OCI-LY1 (cell line): Measurements from ENCODE around the gene CDC14B.

Experiments
- H2AFZ ChIP-seq: fragments of 200-600 bp; sonication (generic), shearing (Covaris generic); 2 replicates; pipeline ENCODE4 v1.6.0; 2014; ENCODE audit warnings: antibody characterized with exemption, mild to moderate bottlenecking, low read length
- H3F3A ChIP-seq: fragments of 200-600 bp; sonication (generic), shearing (Covaris generic); 2 replicates; pipeline ENCODE4 v1.6.0; 2014; ENCODE audit warnings: mild to moderate bottlenecking, antibody characterized with exemption, low read length, moderate library complexity; ENCODE audit not compliant: insufficient read depth
- H3K27ac ChIP-seq: fragments of 200-600 bp; sonication (generic); 2 replicates; pipeline ENCODE4 v1.5.1; 2014; ENCODE audit warnings: low read length, mixed run types, mild to moderate bottlenecking, low read depth; ENCODE audit not compliant: poor library complexity, severe bottlenecking
- H3K27me3 ChIP-seq: fragments of 200-600 bp; sonication (generic); 2 replicates; pipeline ENCODE4 v1.6.0; 2014; ENCODE audit warnings: antibody characterized with exemption, mild to moderate bottlenecking, low read length, moderate library complexity; ENCODE audit not compliant: insufficient read depth
- H3K36me3 ChIP-seq: fragments of 200-600 bp; sonication (generic); 2 replicates; pipeline ENCODE4 v1.6.1; 2014; ENCODE audit warnings: mild to moderate bottlenecking, antibody characterized with exemption, low read length, moderate library complexity, mixed read lengths; ENCODE audit not compliant: insufficient read depth
- H3K4me1 ChIP-seq: fragments of 200-600 bp; sonication (generic); 2 replicates; pipeline ENCODE4 v1.5.1; 2014; ENCODE audit warnings: mild to moderate bottlenecking, low read length, moderate library complexity; ENCODE audit not compliant: insufficient read depth, severe bottlenecking
- H3K4me2 ChIP-seq: fragments of 200-600 bp; sonication (generic), shearing (Covaris generic); 2 replicates; pipeline ENCODE4 v1.6.1; 2014; ENCODE audit warnings: low read length
- H3K4me3 ChIP-seq: fragments of 200-600 bp; sonication (generic); 2 replicates; pipeline ENCODE4 v1.5.1; 2014; ENCODE audit warnings: low read length, low read depth, mild to moderate bottlenecking, mixed read lengths; ENCODE audit not compliant: poor library complexity, severe bottlenecking
- H3K79me2 ChIP-seq: fragments of 200-600 bp; shearing (Covaris generic); 2 replicates; pipeline ENCODE4 v1.6.1; 2016; ENCODE audit warnings: mixed run types, low read length, mixed read lengths; ENCODE audit not compliant: insufficient read depth
- H3K9ac ChIP-seq: fragments of 200-600 bp; sonication (generic), shearing (Covaris generic); 2 replicates; pipeline ENCODE4 v1.6.1; 2014; ENCODE audit warnings: mild to moderate bottlenecking, low read length, mixed read lengths
- H3K9me2 ChIP-seq: fragments of 200-600 bp; sonication (generic), shearing (Covaris generic); 2 replicates; pipeline ENCODE4 v1.6.1; 2014; ENCODE audit warnings: low read depth, mild to moderate bottlenecking, low read length, mixed read lengths
- H3K9me3 ChIP-seq: fragments of 200-600 bp; shearing (Covaris generic); 2 replicates; pipeline ENCODE4 v1.6.1; 2014; ENCODE audit warnings: low read length, mixed read lengths
- H4K20me1 ChIP-seq: fragments of 200-600 bp; sonication (generic), shearing (Covaris generic); 2 replicates; pipeline ENCODE4 v1.6.0; 2016; ENCODE audit warnings: mild to moderate bottlenecking, low read length; ENCODE audit not compliant: insufficient read depth
- EZH2 ChIP-seq: fragments of 200-600 bp; sonication (generic), shearing (Covaris generic); IDR thresholded peaks from 2 replicates; pipeline ENCODE4 v1.8.0; 2017; ENCODE audit warnings: borderline replicate concordance, mixed run types, mild to moderate bottlenecking, antibody characterized with exemption, low read length, moderate library complexity, mixed read lengths
- TF ChIP-seq, protein P1 (sequence below): fragments of 200-600 bp; sonication (generic), shearing (Covaris generic); IDR thresholded peaks from 2 replicates; pipeline ENCODE4 v1.5.1; 2017; ENCODE audit warnings: mild to moderate bottlenecking, antibody characterized with exemption, low read length, moderate library complexity, mixed read lengths

CDC14B gene

DNA sequence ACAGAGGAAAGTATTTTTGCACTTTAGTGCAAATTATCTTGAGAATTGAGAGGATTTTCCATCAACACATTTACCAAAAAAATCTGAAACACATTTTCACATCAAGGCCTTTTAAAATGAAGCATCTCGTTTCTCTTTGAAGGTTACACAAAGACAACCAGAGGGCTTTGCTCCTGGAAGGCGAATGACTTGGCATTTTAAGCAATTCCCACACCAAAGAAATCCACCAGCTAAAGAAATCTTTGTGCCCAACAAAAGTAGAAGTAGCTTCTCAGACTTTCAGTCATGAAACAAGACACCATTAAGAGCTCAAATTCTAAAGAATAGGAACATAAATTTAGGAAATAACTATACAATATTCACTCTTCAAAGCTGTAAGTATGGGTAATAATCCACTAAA is 109.8 kb downstream of the CDC14B start:
- H3K9me2 ChIP-seq, result no peaks in the 10 kb centered on the region
- no peak for TF ChIP-seq EZH2
- TF ChIP-seq, protein P1, sequence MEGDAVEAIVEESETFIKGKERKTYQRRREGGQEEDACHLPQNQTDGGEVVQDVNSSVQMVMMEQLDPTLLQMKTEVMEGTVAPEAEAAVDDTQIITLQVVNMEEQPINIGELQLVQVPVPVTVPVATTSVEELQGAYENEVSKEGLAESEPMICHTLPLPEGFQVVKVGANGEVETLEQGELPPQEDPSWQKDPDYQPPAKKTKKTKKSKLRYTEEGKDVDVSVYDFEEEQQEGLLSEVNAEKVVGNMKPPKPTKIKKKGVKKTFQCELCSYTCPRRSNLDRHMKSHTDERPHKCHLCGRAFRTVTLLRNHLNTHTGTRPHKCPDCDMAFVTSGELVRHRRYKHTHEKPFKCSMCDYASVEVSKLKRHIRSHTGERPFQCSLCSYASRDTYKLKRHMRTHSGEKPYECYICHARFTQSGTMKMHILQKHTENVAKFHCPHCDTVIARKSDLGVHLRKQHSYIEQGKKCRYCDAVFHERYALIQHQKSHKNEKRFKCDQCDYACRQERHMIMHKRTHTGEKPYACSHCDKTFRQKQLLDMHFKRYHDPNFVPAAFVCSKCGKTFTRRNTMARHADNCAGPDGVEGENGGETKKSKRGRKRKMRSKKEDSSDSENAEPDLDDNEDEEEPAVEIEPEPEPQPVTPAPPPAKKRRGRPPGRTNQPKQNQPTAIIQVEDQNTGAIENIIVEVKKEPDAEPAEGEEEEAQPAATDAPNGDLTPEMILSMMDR, result no peak
- H3K4me3 ChIP-seq, result no peak overlapping the region
- H3K4me2 ChIP-seq, result no peak overlapping the region
- H3K27me3 ChIP-seq, result 0 out of 2 replicates have a peak, but pooled peaks cover 13% of the 10 kb centered on the region
- H3K36me3 ChIP-seq, result no peaks in the 10 kb centered on the region
- H3K27ac ChIP-seq, result no peak overlapping the region
- H3K4me1 ChIP-seq, result no peaks in the 10 kb centered on the region
- H2AFZ ChIP-seq, result no peak overlapping the region
- no peaks in the 10 kb centered on the region for H3F3A ChIP-seq
- H4K20me1 ChIP-seq, result no peaks in the 10 kb centered on the region
- H3K9me3 ChIP-seq, result no peaks in the 10 kb centered on the region
- no peaks in the 10 kb centered on the region for H3K79me2 ChIP-seq
- no peak overlapping the region for H3K9ac ChIP-seq

DNA sequence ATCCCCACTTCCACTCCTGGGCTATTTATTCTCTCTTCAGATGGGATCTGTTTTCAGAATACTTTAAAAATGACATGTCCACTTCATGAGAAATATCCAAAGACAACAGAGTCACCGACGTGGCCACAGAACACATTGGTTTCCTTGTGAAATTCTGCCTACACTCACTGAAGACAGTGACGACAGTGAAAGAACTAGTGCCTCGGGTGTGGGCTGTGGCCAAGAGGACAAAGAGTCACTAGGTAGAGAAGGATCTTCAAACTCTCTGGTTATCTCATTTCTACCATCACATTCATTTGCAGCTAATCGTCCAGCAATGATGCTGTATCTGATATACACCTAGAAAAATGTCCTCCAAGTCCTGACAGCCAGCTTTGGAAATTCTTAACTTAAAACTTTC is 110.6 kb downstream of the CDC14B start:
- Histone ChIP-seq H3K27ac (no peak overlapping the region), H3K4me2 (no peak overlapping the region), H3K79me2 (no peaks in the 10 kb centered on the region), H3K9me3 (no peaks in the 10 kb centered on the region), H2AFZ (no peak overlapping the region), H3K27me3 (0 out of 2 replicates have a peak, but pooled peaks cover 13% of the 10 kb centered on the region), H3K9me2 (no peaks in the 10 kb centered on the region), H3F3A (no peaks in the 10 kb centered on the region), H3K9ac (no peak overlapping the region), H3K4me1 (no peaks in the 10 kb centered on the region), H4K20me1 (no peaks in the 10 kb centered on the region), H3K36me3 (no peaks in the 10 kb centered on the region), H3K4me3 (no peak overlapping the region)
- TF ChIP-seq, protein P1, result no peak

DNA sequence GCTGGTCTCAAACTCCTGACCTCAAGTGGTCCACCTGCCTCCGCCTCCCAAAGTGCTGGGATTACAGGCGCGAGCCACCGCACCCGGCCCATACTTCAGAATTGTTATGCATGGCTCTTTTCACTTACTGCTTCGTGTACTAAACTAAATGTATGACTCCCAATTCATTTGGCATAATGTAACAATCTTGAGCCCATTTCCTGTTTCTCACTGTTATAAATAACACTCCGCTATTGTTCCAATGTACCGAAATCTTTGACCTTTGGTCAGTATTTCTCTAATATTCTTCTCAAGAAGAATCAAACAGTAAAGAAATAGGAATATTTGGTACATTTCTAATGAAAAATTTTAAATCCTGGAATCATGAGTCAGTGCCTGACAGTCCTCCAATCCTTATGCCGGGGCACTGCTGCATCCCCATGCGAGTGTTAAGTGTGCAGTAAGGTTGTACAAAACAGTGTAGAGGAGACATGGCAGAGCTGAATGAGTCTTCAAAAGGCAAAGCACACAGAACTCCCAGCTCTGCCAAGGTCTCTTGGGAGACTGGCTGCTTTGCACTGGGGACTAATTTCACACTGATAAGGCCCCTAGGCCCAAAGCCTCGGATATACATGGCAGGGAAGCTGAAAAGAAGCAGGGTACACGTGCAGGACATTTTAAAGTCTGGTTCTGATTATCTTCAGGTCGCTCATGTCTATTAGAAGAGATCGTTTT is 111.3 kb downstream of the CDC14B start:
- H4K20me1 ChIP-seq, result no peaks in the 10 kb centered on the region
- H3K79me2 ChIP-seq, result no peaks in the 10 kb centered on the region
- H3F3A ChIP-seq, result no peaks in the 10 kb centered on the region
- H3K36me3 ChIP-seq, result no peaks in the 10 kb centered on the region
- no peak overlapping the region for H3K27ac ChIP-seq
- no peak overlapping the region for H3K9ac ChIP-seq
- no peak for TF ChIP-seq EZH2
- TF ChIP-seq, protein P1, result no peak
- H3K9me3 ChIP-seq, result no peaks in the 10 kb centered on the region
- H3K27me3 ChIP-seq, result 0 out of 2 replicates have a peak, but pooled peaks cover 9% of the 10 kb centered on the region
- no peak overlapping the region for H2AFZ ChIP-seq
- no peaks in the 10 kb centered on the region for H3K4me1 ChIP-seq
- no peak overlapping the region for H3K4me3 ChIP-seq
- H3K9me2 ChIP-seq, result no peaks in the 10 kb centered on the region
- H3K4me2 ChIP-seq, result no peak overlapping the region
